Heart left ventricle (tissue), 16 donors: ENCODE data around the gene SLC9C1. TPM values are rescaled to one million over a fixed set of nuclear protein-coding genes. Genes with fewer than 3 reads are reported as not detected.

Experiments used
- ATAC-seq, 4 donors: fragments of 200-7000 bp; cut with Tn5 transposase; one replicate each; pipeline ENCODE4 v1.9.1; 2020 to 2022; ENCODE audit warnings: moderate library complexity in 4 of 4, mild to moderate bottlenecking in 3 of 4, moderate number of reproducible peaks in 1 of 4
- DNase-seq, 5 donors: peaks; one replicate each; pipeline ENCODE4 v3.0.0-alpha.2; 2020
- H3K27ac ChIP-seq, 12 donors: fragments of 200-600 bp; sonication (generic) in 4 of 12; one replicate each; pipeline versions ENCODE4 v1.5.0 to v1.8.0; 2016 to 2022; ENCODE audit warnings: mild to moderate bottlenecking in 2 of 12
- H3K27me3 ChIP-seq, 9 donors: fragments of 200-600 bp; sonication (generic) in 2 of 9; one replicate each; pipeline versions ENCODE4 v1.5.1 to v1.8.0; 2016 to 2022; ENCODE audit warnings: mild to moderate bottlenecking in 3 of 9
- H3K36me3 ChIP-seq, 9 donors: fragments of 200-600 bp; sonication (generic) in 2 of 9; one replicate each; pipeline versions ENCODE4 v1.5.0 to v1.8.0; 2018 to 2022; ENCODE audit warnings: mild to moderate bottlenecking in 2 of 9
- H3K4me1 ChIP-seq, 12 donors: fragments of 200-600 bp; sonication (generic) in 4 of 12; one replicate each; pipeline versions ENCODE4 v1.5.0 to v1.8.0; 2016 to 2022; ENCODE audit warnings: mild to moderate bottlenecking in 3 of 12
- H3K4me3 ChIP-seq, 12 donors: fragments of 200-600 bp; sonication (generic) in 4 of 12; one replicate each; pipeline versions ENCODE4 v1.5.0 to v1.8.0; 2017 to 2022; ENCODE audit warnings: mild to moderate bottlenecking in 9 of 12, moderate library complexity in 4 of 12
- H3K9me3 ChIP-seq, 12 donors: fragments of 200-600 bp; sonication (generic) in 4 of 12; one replicate each; pipeline versions ENCODE4 v1.5.0 to v1.8.0; 2016 to 2022; ENCODE audit warnings: mild to moderate bottlenecking in 1 of 12
- CTCF ChIP-seq, 12 donors: fragments of 200-600 bp; sonication (generic) in 4 of 12; IDR thresholded peaks; one replicate each; pipeline versions ENCODE4 v1.5.0 to v1.8.0; 2018 to 2022; ENCODE audit warnings: antibody characterized with exemption in 12 of 12, mild to moderate bottlenecking in 5 of 12
- POLR2A ChIP-seq, 2 donors: fragments of 450-650 bp; IDR thresholded peaks; one replicate each; pipeline ENCODE4 v1.6.1; 2017; ENCODE audit warnings: antibody characterized with exemption in 2 of 2, mild to moderate bottlenecking in 2 of 2, moderate library complexity in 2 of 2
- WGBS, 4 donors: extraction: QIAGEN DNeasy Blood & Tissue Kit in 2 of 4; methylation state at CpG; one replicate each; pipeline versions ENCODE4 v1.1.5 to v1.1.7; 2013 to 2018; 5-methylcytosine and 5-hydroxymethylcytosine counted together
- intact Hi-C, 10 donors: fragments of 100-400 bp; cut with DNase I; formaldehyde crosslinking; loops; one replicate each; pipeline versions ENCODE4 v1.11.1 to v1.14.2; 2022
- polyA plus RNA-seq, 2 donors: library from polyadenylated mRNA; stranded (reverse); fragments of 200-250 nt; gene quantifications; one replicate each; pipeline ENCODE4 v1.2.3, GENCODE V29; 2013
- total RNA-seq, 9 donors: library from RNA; depleted of rRNA in 2 of 9; stranded (reverse); fragments of >200 nt in 2 of 9; fragmentation: NEBNext Ultra II Directional in 3 of 9; extraction: Animal tissue kit (Norgen Biotek cat#: 25700) in 3 of 9; gene quantifications; one replicate each; pipeline versions ENCODE4 v1.1.0 to v1.2.4, GENCODE V29; 2016 to 2023
- donor health status: ischemic (EF 13 %, LVEDD 7.1; RV severe dilation, severe dysfunction).
- donor health status: healthy with polysubstance abuse.
- donor health status: DM: no; HTN: yes; CAD: no.
- donor health status: DM: no; HTN: no; CAD: no.
- donor health status: ischemic (EF 25% LVEDD 6.9; RV normal size, moderate dysfunction).
- donor health status: ischemic (EF 25% LVEDD 5.7; RV mildly dilated, moderate dysfunction).
- donor health status: healthy.
- donor health status: DM: yes; HTN: yes; CAD: no.
- donor health status: ischemic (EF 35%, LVEDD 5.7; RV mildly dilated, moderate dysfunction).
- donor health status: nonischemic (EF 11% LVEDD 7.7; RV severe dilation, severe dysfunction).
- donor health status: DM: yes; HTN: yes; CAD: no.
- donor health status: PGD.
- donor health status: ischemic (EF 29% LVEDD 5.4; RV normal size, mild dysfunction).
- donor health status: nonischemic (EF 23%, LVEDD 6.1; RV moderate dilation, normal function).

The SLC9C1 gene
- total and polyA plus RNA-seq, 11 donors: 0.11 to 3.8 (median 1.4) TPM

- H3K36me3 ChIP-seq: peaks cover 0 to 4% (median 0%) of the 10 kb centered on the region in 9 donors
- H3K27me3 ChIP-seq: no peaks in the 10 kb centered on the region
- H3K27ac ChIP-seq: peak overlapping the region in 1 of 12 donors; percentile 72
- intact Hi-C loops: loop anchor here in 5 of 10 donors (5.0 to 10.0 kb wide), 3 partner anchors 381 to 391 kb away; no protein-coding TSS in a partner anchor
- H3K4me3 ChIP-seq: no peak overlapping the region
- H3K4me1 ChIP-seq: peaks cover 0 to 60% (median 0%) of the 10 kb centered on the region in 12 donors
- DNase-seq: no peak
- TF ChIP-seq CTCF (IDR thresholded peaks at IDR 0.05) (no peak), POLR2A (IDR thresholded peaks at IDR 0.05) (no peak)
- WGBS, 4 donors: 85 to 95% (median 88%) methylated on average over 5 of the region's 5 CpGs
- H3K9me3 ChIP-seq: no peaks in the 10 kb centered on the region
- ATAC-seq: no peak
Observed at GRCh38 chr3:112133626-112134334, 160.2 kb downstream of the SLC9C1 start.

GRCh38 chr3:112132975-112133448, 161.0 kb downstream of the SLC9C1 start, which contains the start of gene GCSAM:
Gene GCSAM, minus strand, starts transcription at chr3:112133248. Its CDS starts 128 bp downstream, at chr3:112133120.
- peaks cover 0 to 4% (median 0%) of the 10 kb centered on the region in 9 donors for H3K36me3 ChIP-seq
- peak in 4 of 5 donors; percentile 42 to 70 (median 44) for DNase-seq
- H3K27ac ChIP-seq: peak within 1 kb of the TSS in 1 of 12 donors; percentile 72
- 49 to 59% (median 55%) methylated on average over 5 of the region's 5 CpGs for WGBS, 4 donors
- intact Hi-C loops: loop anchor here in 5 of 10 donors (5.0 to 10.0 kb wide), 3 partner anchors 382 to 392 kb away; no protein-coding TSS in a partner anchor
- H3K9me3 ChIP-seq: no peaks in the 10 kb centered on the region
- peaks cover 0 to 61% (median 0%) of the 10 kb centered on the region in 12 donors for H3K4me1 ChIP-seq
- TF ChIP-seq POLR2A (IDR thresholded peaks at IDR 0.05): no peak
- TF ChIP-seq CTCF (IDR thresholded peaks at IDR 0.05): no peak
- ATAC-seq: peak; percentile 70 to 87 (median 78)
- H3K4me3 ChIP-seq: peak within 1 kb of the TSS in 1 of 12 donors; percentile 43
- H3K27me3 ChIP-seq: no peaks in the 10 kb centered on the region

- intact Hi-C loops: loop anchor here in 5 of 10 donors (5.0 to 10.0 kb wide), 3 partner anchors 382 to 392 kb away; no protein-coding TSS in a partner anchor
- DNase-seq (no peak), ATAC-seq (no peak)
- Histone ChIP-seq H3K27ac (peak overlapping the region in 1 of 12 donors; percentile 72), H3K27me3 (no peaks in the 10 kb centered on the region), H3K4me1 (peaks cover 0 to 61% (median 4%) of the 10 kb centered on the region in 12 donors), H3K9me3 (no peaks in the 10 kb centered on the region), H3K4me3 (peak overlapping the region in 1 of 12 donors; percentile 43), H3K36me3 (peaks cover 0 to 4% (median 0%) of the 10 kb centered on the region in 9 donors)
- TF ChIP-seq POLR2A (IDR thresholded peaks at IDR 0.05) (no peak), CTCF (IDR thresholded peaks at IDR 0.05) (no peak)
- WGBS, 4 donors: 89 to 100% (median 97%) methylated on average over 1 of the region's 1 CpG
Observed at GRCh38 chr3:112132554-112132953, 161.5 kb downstream of the SLC9C1 start.

- intact Hi-C loops: loop anchor here in 5 of 10 donors (5.0 to 10.0 kb wide), 3 partner anchors 383 to 393 kb away; no protein-coding TSS in a partner anchor
- 95 to 96% (median 96%) methylated on average over 3 of the region's 3 CpGs for WGBS, 4 donors
- H3K4me1 ChIP-seq: peaks cover 0 to 61% (median 6%) of the 10 kb centered on the region in 12 donors
Observed at GRCh38 chr3:112132088-112132487, 161.9 kb downstream of the SLC9C1 start.

More at GRCh38 chr3:112132088-112132487, 161.9 kb downstream of the SLC9C1 start:
- Histone ChIP-seq H3K4me3 (peak overlapping the region in 1 of 12 donors; percentile 43), H3K36me3 (peaks cover 0 to 4% (median 0%) of the 10 kb centered on the region in 9 donors), H3K9me3 (no peaks in the 10 kb centered on the region), H3K27me3 (no peaks in the 10 kb centered on the region), H3K27ac (peak overlapping the region in 1 of 12 donors; percentile 72)
- TF ChIP-seq POLR2A (IDR thresholded peaks at IDR 0.05) (no peak), CTCF (IDR thresholded peaks at IDR 0.05) (no peak)
- ATAC-seq (no peak), DNase-seq (no peak)
